Adipocyte (in vitro differentiated cells): Measurements from ENCODE around the gene TACC3.

ENCODE experiments used
- DNase-seq: peaks from one replicate; pipeline ENCODE4 v3.0.0-alpha.2; 2015; ENCODE audit warnings: low read depth
- H3K27me3 ChIP-seq: replicated peaks from 2 replicates; pipeline ENCODE4 v1.7.0; 2013; ENCODE audit warnings: mild to moderate bottlenecking, low read length, moderate library complexity; ENCODE audit not compliant: control insufficient read depth, insufficient read depth
- H3K36me3 ChIP-seq: 2 replicates; pipeline ENCODE4 v1.7.0; 2013; ENCODE audit warnings: low read length, mild to moderate bottlenecking, moderate library complexity; ENCODE audit not compliant: control insufficient read depth, insufficient read depth, severe bottlenecking
- H3K4me1 ChIP-seq: 2 replicates; pipeline ENCODE4 v1.7.0; 2013; ENCODE audit warnings: mild to moderate bottlenecking, low read length, moderate library complexity; ENCODE audit not compliant: control insufficient read depth, insufficient read depth
- H3K4me3 ChIP-seq: 2 replicates; pipeline ENCODE4 v1.7.0; 2013; ENCODE audit warnings: mild to moderate bottlenecking, low read length, moderate library complexity
- H3K9ac ChIP-seq: 2 replicates; pipeline ENCODE4 v1.7.0; 2013; ENCODE audit warnings: mild to moderate bottlenecking, low read length, moderate library complexity
- H3K9me3 ChIP-seq: 2 replicates; pipeline ENCODE4 v1.7.0; 2013; ENCODE audit warnings: mild to moderate bottlenecking, low read length, moderate library complexity; ENCODE audit not compliant: control insufficient read depth

Gene TACC3

GRCh38 chr4:1765409-1766072 lies 44.2 kb downstream of the TACC3 start:
- H3K36me3 ChIP-seq, result no peaks in the 10 kb centered on the region
- no peak for DNase-seq
- no peaks in the 10 kb centered on the region for H3K9me3 ChIP-seq
- peaks cover 24% of the 10 kb centered on the region for H3K27me3 ChIP-seq
- no peak overlapping the region for H3K9ac ChIP-seq
- peaks cover 3% of the 10 kb centered on the region for H3K4me1 ChIP-seq
- no peak overlapping the region for H3K4me3 ChIP-seq

GRCh38 chr4:1766106-1767060 lies 45.1 kb downstream of the TACC3 start:
- Histone ChIP-seq H3K27me3 (peaks cover 31% of the 10 kb centered on the region), H3K4me3 (no peak overlapping the region), H3K9ac (no peak overlapping the region), H3K36me3 (no peaks in the 10 kb centered on the region), H3K9me3 (no peaks in the 10 kb centered on the region), H3K4me1 (peaks cover 3% of the 10 kb centered on the region)
- no peak for DNase-seq

GRCh38 chr4:1767061-1767769 lies 45.9 kb downstream of the TACC3 start:
- Histone ChIP-seq H3K4me1 (peaks cover 3% of the 10 kb centered on the region), H3K4me3 (no peak overlapping the region)
- DNase-seq, result peak; percentile 48

GRCh38 chr4:1767770-1768366 lies 46.5 kb downstream of the TACC3 start:
- Histone ChIP-seq H3K9me3 (no peaks in the 10 kb centered on the region), H3K4me3 (no peak overlapping the region), H3K4me1 (peaks cover 3% of the 10 kb centered on the region), H3K9ac (no peak overlapping the region), H3K27me3 (peaks cover 26% of the 10 kb centered on the region), H3K36me3 (no peaks in the 10 kb centered on the region)
- DNase-seq, result peak; percentile 57

More at GRCh38 chr4:1767061-1767769, 45.9 kb downstream of the TACC3 start:
- Histone ChIP-seq H3K27me3 (peaks cover 31% of the 10 kb centered on the region), H3K36me3 (no peaks in the 10 kb centered on the region), H3K9me3 (no peaks in the 10 kb centered on the region), H3K9ac (no peak overlapping the region)

- Histone ChIP-seq H3K9ac (no peak overlapping the region), H3K4me1 (peaks cover 3% of the 10 kb centered on the region), H3K9me3 (no peaks in the 10 kb centered on the region), H3K27me3 (peaks cover 26% of the 10 kb centered on the region), H3K36me3 (no peaks in the 10 kb centered on the region), H3K4me3 (no peak overlapping the region)
- DNase-seq, result no peak
Observed at GRCh38 chr4:1768367-1769034, 47.2 kb downstream of the TACC3 start.

- H3K4me1 ChIP-seq, result no peaks in the 10 kb centered on the region
- no peaks in the 10 kb centered on the region for H3K36me3 ChIP-seq
- H3K9ac ChIP-seq, result no peak overlapping the region
- H3K9me3 ChIP-seq, result no peaks in the 10 kb centered on the region
- no peak overlapping the region for H3K4me3 ChIP-seq
- peaks cover 26% of the 10 kb centered on the region for H3K27me3 ChIP-seq
- no peak for DNase-seq
Observed at GRCh38 chr4:1769692-1770091, 48.4 kb downstream of the TACC3 start.

GRCh38 chr4:1770245-1770644 lies 48.9 kb downstream of the TACC3 start:
- Histone ChIP-seq H3K4me3 (no peak overlapping the region), H3K9me3 (no peaks in the 10 kb centered on the region), H3K27me3 (peaks cover 25% of the 10 kb centered on the region), H3K9ac (no peak overlapping the region), H3K4me1 (no peaks in the 10 kb centered on the region), H3K36me3 (no peaks in the 10 kb centered on the region)
- no peak for DNase-seq

- Histone ChIP-seq H3K27me3 (peaks cover 22% of the 10 kb centered on the region), H3K9ac (no peak overlapping the region), H3K36me3 (no peaks in the 10 kb centered on the region), H3K4me3 (no peak overlapping the region), H3K4me1 (no peaks in the 10 kb centered on the region), H3K9me3 (no peaks in the 10 kb centered on the region)
- no peak for DNase-seq
Observed at GRCh38 chr4:1770791-1771231, 49.5 kb downstream of the TACC3 start.

- no peak overlapping the region for H3K4me3 ChIP-seq
- no peaks in the 10 kb centered on the region for H3K9me3 ChIP-seq
- H3K27me3 ChIP-seq, result peaks cover 22% of the 10 kb centered on the region
- no peaks in the 10 kb centered on the region for H3K36me3 ChIP-seq
- no peak for DNase-seq
- no peaks in the 10 kb centered on the region for H3K4me1 ChIP-seq
- H3K9ac ChIP-seq, result no peak overlapping the region
Observed at GRCh38 chr4:1771555-1772305, 50.4 kb downstream of the TACC3 start.
